G401.6 (cell line): Measurements from ENCODE around the gene SLC39A2.
"Not testable (repeated sequence)": the region's sequence is repeated elsewhere in the genome, so short reads cannot be mapped to it uniquely, and the experiment has no call there.

Source experiments
- FAIRE-seq: peaks from 2 replicates; lab custom pipeline; 2012; peaks lifted over from hg19 to GRCh38; lab: Jason Lieb, UNC

Gene SLC39A2

GRCh38 chr14:20998674-20999366 is at the start of gene SLC39A2:
SLC39A2 (plus strand) TSS chr14:20999293; CDS start chr14:20999447, 154 bp downstream.
- no peak for FAIRE-seq

- FAIRE-seq: not testable (repeated sequence)
These were observed 44.2 kb upstream of the SLC39A2 start, which contains the start of gene RNASE2 for GRCh38 chr14:20954736-20955537. RNASE2 (plus strand) TSS chr14:20955487; CDS start chr14:20955772, 285 bp downstream.

GRCh38 chr14:20955538-20955873 is 43.6 kb upstream of the SLC39A2 start:
- not testable (repeated sequence) for FAIRE-seq

- no peak for FAIRE-seq
These were observed 42.6 kb upstream of the SLC39A2 start for GRCh38 chr14:20956376-20956976.

GRCh38 chr14:20958946-20959345 is 40.1 kb upstream of the SLC39A2 start:
- not testable (repeated sequence) for FAIRE-seq

- no peak for FAIRE-seq
These were observed 29.8 kb upstream of the SLC39A2 start for GRCh38 chr14:20969336-20969735.

- FAIRE-seq: no peak
These were observed 28.5 kb upstream of the SLC39A2 start for GRCh38 chr14:20970647-20970982.

- FAIRE-seq: peak; percentile 85
These were observed 27.9 kb upstream of the SLC39A2 start for GRCh38 chr14:20970983-20971704.

GRCh38 chr14:20971705-20972021 is 27.4 kb upstream of the SLC39A2 start:
- FAIRE-seq: no peak

GRCh38 chr14:20973501-20973900 is 25.6 kb upstream of the SLC39A2 start:
- FAIRE-seq: no peak

- no peak for FAIRE-seq
These were observed 22.8 kb upstream of the SLC39A2 start for GRCh38 chr14:20976291-20976690.

- no peak for FAIRE-seq
These were observed 20.4 kb upstream of the SLC39A2 start for GRCh38 chr14:20978687-20979086.

GRCh38 chr14:20980906-20981305 is 18.2 kb upstream of the SLC39A2 start:
- FAIRE-seq: no peak

GRCh38 chr14:20982646-20983369 is 16.3 kb upstream of the SLC39A2 start:
- no peak for FAIRE-seq

- not testable (repeated sequence) for FAIRE-seq
These were observed 13.4 kb upstream of the SLC39A2 start for GRCh38 chr14:20985650-20986049.

- no peak for FAIRE-seq
These were observed 12.3 kb upstream of the SLC39A2 start for GRCh38 chr14:20986811-20987210.

GRCh38 chr14:20988717-20989470 is 10.2 kb upstream of the SLC39A2 start:
- no peak for FAIRE-seq

GRCh38 chr14:20989471-20989786 is 9.7 kb upstream of the SLC39A2 start:
- FAIRE-seq: no peak

GRCh38 chr14:20989787-20990600 is 9.1 kb upstream of the SLC39A2 start, which contains the start of gene METTL17:
METTL17 (plus strand) TSS chr14:20989980; CDS start chr14:20990003, 23 bp downstream.
- FAIRE-seq: peak; percentile 91

- no peak for FAIRE-seq
These were observed 2.6 kb upstream of the SLC39A2 start for GRCh38 chr14:20996521-20996920.
